ENCODE results near the gene KAT5.
"Not testable (repeated sequence)": the region's sequence is repeated elsewhere in the genome, so short reads cannot be mapped to it uniquely, and the experiment has no call there.

KAT5 gene

DNA sequence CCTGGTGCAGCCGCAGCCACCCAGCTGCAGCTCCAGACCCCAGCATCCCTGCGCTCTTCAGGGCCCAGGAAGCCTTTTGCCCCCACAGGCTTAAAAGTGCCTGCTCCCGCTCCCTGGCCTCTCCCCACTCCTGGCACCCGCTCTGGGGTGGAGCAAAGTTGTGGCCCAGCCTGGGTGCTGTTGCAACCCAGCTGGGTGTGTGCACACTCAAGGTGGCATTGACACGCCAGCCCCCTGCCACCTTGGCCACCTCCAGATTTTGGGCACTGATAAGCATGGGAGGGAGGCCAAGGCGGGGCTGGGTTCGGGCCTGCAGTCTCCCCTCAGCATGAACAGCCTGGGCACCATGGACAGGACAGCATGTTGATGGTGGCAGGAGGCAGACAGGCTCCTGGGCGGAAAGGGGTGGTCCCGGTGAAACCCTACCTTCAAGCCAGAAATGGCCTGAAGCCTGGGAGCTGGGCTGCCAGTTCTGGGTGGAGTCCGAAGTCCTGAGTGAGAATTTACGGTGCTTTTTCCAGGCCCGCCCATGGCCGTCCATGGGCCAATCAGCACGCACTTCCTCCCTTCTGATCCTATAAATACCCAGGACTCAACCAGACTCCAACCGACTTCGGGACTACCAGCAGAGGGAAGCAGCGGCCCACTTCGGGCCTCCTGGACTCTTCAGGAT, 32.1 kb downstream of the KAT5 start:
- DNase-seq (ENCODE audit: low read depth in 2 of 2), result peak in 1 of 2 experiments; percentile 0

DNA sequence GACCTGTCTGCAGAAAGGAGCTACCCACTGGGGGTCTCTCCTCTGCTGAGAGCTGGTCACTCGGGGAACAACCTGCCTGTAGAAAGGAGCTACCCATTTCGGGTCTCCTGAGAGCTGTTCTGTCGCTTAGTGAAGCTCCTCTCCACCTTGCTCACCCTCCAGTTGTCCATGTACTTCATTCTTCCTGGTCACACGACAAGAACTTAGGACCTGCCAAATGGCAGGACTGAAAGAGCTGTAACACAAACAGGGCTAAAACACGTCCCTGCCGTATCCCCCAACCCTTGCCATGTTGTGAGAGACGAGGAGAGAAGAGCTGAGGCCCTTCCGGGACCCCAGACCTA, 32.6 kb downstream of the KAT5 start:
- DNase-seq (ENCODE audit: low read depth in 2 of 2), result no peak

DNA sequence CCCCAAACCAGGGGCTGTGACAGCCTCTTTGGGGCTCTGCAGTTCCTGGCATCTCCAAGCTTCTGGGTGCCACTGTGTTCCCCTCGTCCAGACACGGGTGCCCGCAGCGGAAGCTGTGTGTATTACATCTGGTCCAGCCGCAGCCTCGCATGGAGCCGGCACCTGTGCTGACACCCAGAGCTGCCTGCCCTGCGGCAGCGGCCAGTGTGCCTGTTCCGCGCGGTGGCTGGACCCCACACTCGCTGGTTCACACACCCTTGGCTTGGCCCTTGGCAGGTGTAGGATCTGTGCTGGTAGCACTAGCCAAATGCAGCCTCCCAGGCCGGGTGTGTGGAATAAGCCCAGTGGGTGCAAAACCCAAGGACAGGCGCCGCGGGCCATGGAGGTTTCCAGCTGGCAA, 33.0 kb downstream of the KAT5 start:
- no peak for DNase-seq (ENCODE audit: low read depth in 2 of 2)

DNA sequence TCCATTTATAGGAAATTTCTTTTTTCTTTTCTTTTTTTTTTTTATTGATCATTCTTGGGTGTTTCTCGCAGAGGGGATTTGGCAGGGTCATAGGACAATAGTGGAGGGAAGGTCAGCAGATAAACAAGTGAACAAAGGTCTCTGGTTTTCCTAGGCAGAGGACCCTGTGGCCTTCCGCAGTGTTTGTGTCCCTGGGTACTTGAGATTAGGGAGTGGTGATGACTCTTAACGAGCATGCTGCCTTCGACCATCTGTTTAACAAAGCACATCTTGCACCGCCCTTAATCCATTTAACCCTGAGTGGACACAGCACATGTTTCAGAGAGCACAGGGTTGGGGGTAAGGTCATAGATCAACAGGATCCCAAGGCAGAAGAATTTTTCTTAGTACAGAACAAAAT, 50.1 kb downstream of the KAT5 start:
- not testable (repeated sequence) for DNase-seq (ENCODE audit: low read depth in 2 of 2)

DNA sequence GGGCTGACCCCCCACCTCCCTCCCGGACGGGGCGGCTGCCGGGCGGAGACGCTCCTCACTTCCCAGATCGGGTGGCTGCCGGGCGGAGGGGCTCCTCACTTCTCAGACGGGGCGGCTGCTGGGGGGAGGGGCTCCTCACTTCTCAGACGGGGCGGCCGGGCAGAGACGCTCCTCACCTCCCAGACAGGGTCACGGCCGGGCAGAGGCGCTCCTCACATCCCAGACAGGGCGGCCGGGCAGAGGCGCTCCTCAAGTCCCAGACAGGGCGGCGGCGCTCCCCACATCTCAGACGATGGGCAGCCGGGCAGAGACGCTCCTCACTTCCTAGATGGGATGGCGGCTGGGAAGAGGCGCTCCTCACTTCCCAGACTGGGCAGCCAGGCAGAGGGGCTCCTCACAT, 50.8 kb downstream of the KAT5 start:
- DNase-seq (ENCODE audit: low read depth in 2 of 2), result not testable (repeated sequence)

DNA sequence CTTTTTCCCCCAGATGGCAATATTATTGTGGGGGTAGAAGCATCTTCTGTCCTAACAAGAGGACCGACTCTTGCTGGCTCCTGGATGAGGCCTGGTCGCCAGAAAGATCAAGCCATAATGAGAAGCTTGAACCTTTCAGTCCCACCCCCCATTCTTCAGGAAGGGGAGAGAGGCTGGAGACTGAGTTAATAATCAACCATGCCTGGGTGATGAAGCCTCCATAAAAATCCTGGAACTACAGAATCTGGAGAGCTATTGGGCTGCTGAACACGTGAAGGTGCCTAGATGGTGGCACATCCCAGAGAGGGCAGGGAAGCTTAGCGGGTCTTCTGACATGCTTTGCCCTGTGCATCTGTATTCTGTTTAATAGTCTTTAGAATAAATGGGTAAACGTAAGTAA, 52.4 kb downstream of the KAT5 start:
- DNase-seq (ENCODE audit: low read depth in 2 of 2), result no peak

DNA sequence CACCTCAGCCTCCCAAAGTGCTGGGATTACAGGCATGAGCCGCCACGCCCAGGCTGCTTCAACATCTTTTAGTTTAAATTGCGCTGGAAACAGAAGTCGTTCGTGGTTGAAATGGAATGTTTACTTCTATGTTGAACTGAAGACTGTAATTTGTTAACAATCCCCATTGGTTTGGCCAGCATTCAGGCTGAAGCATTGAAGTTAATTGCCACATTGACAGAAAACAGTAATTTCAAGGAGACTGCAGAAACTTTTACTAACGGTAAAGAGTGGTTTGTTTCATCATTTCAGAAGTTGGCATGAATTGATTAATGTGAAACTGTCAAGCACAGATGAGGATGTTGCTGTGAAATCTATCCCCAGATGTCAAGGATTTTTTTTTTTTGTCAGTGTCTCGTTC, 54.5 kb downstream of the KAT5 start:
- peak; percentile 68 to 74 for DNase-seq (ENCODE audit: low read depth in 2 of 2)

DNA sequence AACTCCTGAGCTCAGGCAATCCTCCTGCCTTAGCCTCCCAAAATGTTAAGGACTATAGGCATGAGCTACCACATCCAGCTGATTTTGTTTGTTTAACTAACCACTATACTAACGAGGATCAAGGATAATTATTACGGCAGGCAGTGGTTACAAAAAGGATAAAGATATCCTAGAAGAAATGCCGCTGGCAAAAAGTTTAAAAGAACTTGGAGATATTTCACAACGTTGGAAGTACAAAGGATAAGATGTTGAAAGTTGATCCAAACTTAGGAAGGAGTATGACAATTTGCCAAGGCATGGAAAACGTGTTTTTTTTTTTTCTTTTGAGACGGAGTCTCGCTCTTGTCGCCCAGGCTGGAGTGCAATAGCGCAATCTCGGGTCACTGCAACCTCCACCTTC, 55.4 kb downstream of the KAT5 start:
- no peak for DNase-seq (ENCODE audit: low read depth in 2 of 2)

DNA sequence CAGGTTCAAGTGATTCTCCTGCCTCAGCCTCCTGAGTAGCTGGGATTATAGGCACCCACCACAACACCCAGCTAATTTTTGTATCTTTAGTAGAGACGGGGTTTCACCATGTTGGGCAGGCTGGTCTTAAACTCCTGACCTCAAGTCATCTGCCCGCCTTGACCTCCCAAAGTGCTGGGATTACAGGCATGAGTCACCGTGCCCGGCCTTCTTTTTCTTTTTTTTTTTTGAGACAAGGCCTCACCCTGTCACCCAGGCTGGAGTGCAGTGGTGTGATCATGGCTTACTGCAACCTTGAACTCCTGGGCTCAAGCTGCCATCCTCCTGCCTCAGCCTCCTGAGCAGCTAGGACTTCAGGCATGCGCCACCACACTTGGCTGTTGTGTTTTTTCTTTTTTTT, 55.8 kb downstream of the KAT5 start:
- DNase-seq (ENCODE audit: low read depth in 2 of 2), result not testable (repeated sequence)
